H1 (cell line): Measurements from ENCODE around the gene DCDC2. TPM values are rescaled to one million over a fixed set of nuclear protein-coding genes. Genes with fewer than 3 reads are reported as not detected.

Experiments used
- ASH2L ChIP-seq: fragments of 200-600, 300-600 bp; sonication (generic); IDR thresholded peaks from one replicate; pipeline ENCODE4 v1.7.1; 2017; ENCODE audit warnings: low read length
- CHD7 ChIP-seq: fragments of 300-600 bp; sonication (generic); IDR thresholded peaks from 2 replicates; pipeline ENCODE4 v1.7.1; 2012; ENCODE audit warnings: low read length, moderate library complexity, mild to moderate bottlenecking, inconsistent platforms; ENCODE audit not compliant: insufficient replicate concordance
- CTCF ChIP-seq, 3 experiments: IDR thresholded peaks; 1 replicate in 2 of 3; 2 replicates in 1 of 3; pipeline versions ENCODE4 v1.5.1 to v1.6.1; 2011; ENCODE audit warnings: low read length in 3 of 3, mild to moderate bottlenecking in 3 of 3, inconsistent platforms in 2 of 3, low read depth in 1 of 3, moderate library complexity in 1 of 3; ENCODE audit not compliant: insufficient read depth in 1 of 3; ENCODE audit errors: control extremely low read depth in 1 of 3
- KDM1A ChIP-seq: fragments of 200-600, 300-600 bp; sonication (generic); IDR thresholded peaks from 2 replicates; pipeline ENCODE4 v1.7.1; 2016; ENCODE audit warnings: mild to moderate bottlenecking, low read length, borderline replicate concordance
- SP1 ChIP-seq: IDR thresholded peaks from 2 replicates; pipeline ENCODE4 v1.6.1; 2011; ENCODE audit warnings: low read depth, low read length
- TAF7 ChIP-seq: optimal IDR thresholded peaks from 2 replicates; pipeline ENCODE3; 2011; ENCODE audit warnings: low read depth, mild to moderate bottlenecking, inconsistent platforms, low read length, moderate library complexity, borderline replicate concordance
- polyA plus RNA-seq, 7 experiments: library from polyadenylated mRNA; depleted of rRNA in 3 of 7; stranded (reverse) in 5 of 7; unstranded in 2 of 7; fragments of >200 nt in 5 of 7; fragments of 200-250 nt in 2 of 7; gene quantifications; 1 replicate in 5 of 7; 2 replicates in 1 of 7; 4 replicates in 1 of 7; pipeline versions ENCODE4 v1.2.1 to v1.2.3, GENCODE V29; 2011 to 2013; ENCODE audit warnings: missing spikeins in 2 of 7, mixed read lengths in 2 of 7
- total RNA-seq: library from RNA; stranded (reverse); fragmentation: NEBNext Ultra II Directional; extraction: Animal tissue kit (Norgen Biotek cat#: 25700); gene quantifications from 2 replicates; pipeline ENCODE4 v1.2.1, GENCODE V29; 2021

DCDC2 gene
- total and polyA plus RNA-seq, 2 of the 8 experiments (the other 6 are each of a cell fraction or from before 2014, with no cell fraction given): 0.03 to 0.15 TPM

GRCh38 chr6:24391756-24392405, 34.0 kb upstream of the DCDC2 start (continued):
- no peak for TF ChIP-seq SP1
- TF ChIP-seq CHD7: no peak
- no peak for TF ChIP-seq KDM1A
- no peak for TF ChIP-seq ASH2L
- no peak for TF ChIP-seq TAF7
- no peak for TF ChIP-seq CTCF (IDR thresholded peaks at IDR 0.05; ENCODE audit: control extremely low read depth in 1 of 3, insufficient read depth in 1 of 3, low read depth in 1 of 3, low read length in 3 of 3)
- TF ChIP-seq, all 59 proteins: peak for 0
